A673 (cell line): ENCODE data around the gene TRAPPC2L. TPM values are rescaled to one million over a fixed set of nuclear protein-coding genes. Genes with fewer than 3 reads are reported as not detected.

ENCODE experiments used
- BruUV-seq: library from RNA; stranded (reverse); fragments of 400-500 nt; replicated peaks from 2 replicates; lab custom pipeline; 2021; lab: Mats Ljungman, UMichigan
- CTCF ChIA-PET: fragments of 300-600 bp; sonication (Branson Sonifier 250); formaldehyde crosslinking; loops from one replicate; lab custom pipeline; 2022; ENCODE audit warnings: antibody characterized with exemption; lab: Charles Lee
- POLR2A ChIA-PET: fragments of 300-600 bp; sonication (Branson Sonifier 250); formaldehyde crosslinking; loops from one replicate; lab custom pipeline; 2022; ENCODE audit warnings: antibody characterized with exemption; ENCODE audit not compliant: low non-redundant PET; lab: Charles Lee
- DNase-seq: peaks from one replicate; pipeline ENCODE4 v3.0.0-alpha.2; 2015; ENCODE audit warnings: low spot score
- H3K27ac ChIP-seq: fragments of 200-600 bp; sonication (generic); 2 replicates; pipeline ENCODE4 v1.5.1; 2016; ENCODE audit warnings: mixed run types, low read depth, mild to moderate bottlenecking, mixed read lengths, antibody characterized with exemption, low read length; ENCODE audit not compliant: poor library complexity, severe bottlenecking
- H3K27me3 ChIP-seq: fragments of 200-600 bp; sonication (generic); replicated peaks from 2 replicates; pipeline ENCODE4 v1.6.1; 2017; ENCODE audit warnings: mixed run types, low read depth, mild to moderate bottlenecking, mixed read lengths, antibody characterized with exemption, low read length; ENCODE audit not compliant: insufficient read depth, poor library complexity
- H3K36me3 ChIP-seq: fragments of 200-600 bp; sonication (generic); 2 replicates; pipeline ENCODE4 v1.6.1; 2016; ENCODE audit warnings: mixed run types, mild to moderate bottlenecking, mixed read lengths, antibody characterized with exemption, low read length; ENCODE audit not compliant: insufficient read depth, poor library complexity, severe bottlenecking
- H3K4me1 ChIP-seq: fragments of 200-600 bp; sonication (generic); 2 replicates; pipeline ENCODE4 v1.6.1; 2017; ENCODE audit warnings: mixed run types, mild to moderate bottlenecking, mixed read lengths, antibody characterized with exemption, low read length; ENCODE audit not compliant: insufficient read depth, poor library complexity, severe bottlenecking
- H3K4me3 ChIP-seq: fragments of 200-600 bp; sonication (generic); 2 replicates; pipeline ENCODE4 v1.5.1; 2016; ENCODE audit warnings: low read depth, mixed run types, mild to moderate bottlenecking, mixed read lengths, low read length; ENCODE audit not compliant: poor library complexity, severe bottlenecking
- H3K9me3 ChIP-seq: fragments of 200-600 bp; sonication (generic); 2 replicates; pipeline ENCODE4 v1.6.1; 2016; ENCODE audit warnings: mixed run types, low read depth, mild to moderate bottlenecking, mixed read lengths, antibody characterized with exemption, low read length; ENCODE audit not compliant: poor library complexity, severe bottlenecking
- CTCF ChIP-seq: fragments of 300-800, 200-600 bp; sonication (generic); conservative IDR thresholded peaks from 2 replicates; pipeline ENCODE4 v1.5.1; 2017; ENCODE audit warnings: low read depth, mild to moderate bottlenecking, antibody characterized with exemption, low read length, moderate library complexity, mixed read lengths
- EZH2 ChIP-seq: fragments of 200-600 bp; sonication (generic); IDR thresholded peaks from 2 replicates; pipeline ENCODE4 v1.6.1; 2017; ENCODE audit warnings: borderline replicate concordance, low read depth, mild to moderate bottlenecking, mixed read lengths, antibody characterized with exemption, low read length; ENCODE audit not compliant: poor library complexity, severe bottlenecking
- intact Hi-C: fragments of 100-400 bp; cut with micrococcal nuclease; formaldehyde crosslinking; loops from one replicate; pipeline ENCODE4 v1.10.0; 2022; ENCODE audit not compliant: unreplicated experiment
- total RNA-seq: library from RNA; stranded (reverse); gene quantifications from 2 replicates; pipeline ENCODE4 v1.2.3, GENCODE V29; 2021

TRAPPC2L gene
- total RNA-seq, 1 experiment from 2014 or later: 98.6 TPM

GRCh38 chr16:88911946-88912310, 55.0 kb downstream of the TRAPPC2L start:
- ChIA-PET POLR2A (no interaction called here), CTCF (no interaction called here)
- Histone ChIP-seq H3K4me1 (peaks cover 8% of the 10 kb centered on the region), H3K4me3 (no peak overlapping the region), H3K36me3 (no peaks in the 10 kb centered on the region), H3K9me3 (no peaks in the 10 kb centered on the region), H3K27ac (no peak overlapping the region), H3K27me3 (no peaks in the 10 kb centered on the region)
- DNase-seq: no peak
- TF ChIP-seq CTCF: no peak
- TF ChIP-seq EZH2: no peak
- no TSS peak for BruUV-seq
- intact Hi-C loops: no loop called here

Other genes starting within 250 kb of the TRAPPC2L start
- 0.28 TPM in 1 of 2 replicates, not detected in the other for gene IL17C, start 218.6 kb upstream of the TRAPPC2L start, total RNA-seq
- gene CYBA, start 206.1 kb upstream of the TRAPPC2L start, total RNA-seq: 44.7 and 53.6 TPM in 2 replicates
- gene MVD, start 194.0 kb upstream of the TRAPPC2L start, total RNA-seq: 127 and 131 TPM in 2 replicates
- not detected in 2 replicates for gene SNAI3, start 170.6 kb upstream of the TRAPPC2L start, total RNA-seq
- 32.3 and 36.3 TPM in 2 replicates for gene RNF166, start 150.7 kb upstream of the TRAPPC2L start, total RNA-seq
- 45.0 and 47.5 TPM in 2 replicates for gene CTU2, start 150.6 kb upstream of the TRAPPC2L start, total RNA-seq
- gene PIEZO1, start 71.9 kb upstream of the TRAPPC2L start, total RNA-seq: 174 and 182 TPM in 2 replicates
- gene CDT1, start 53.3 kb upstream of the TRAPPC2L start, total RNA-seq: 103 TPM in 2 replicates
- 129 and 134 TPM in 2 replicates for gene APRT, start 45.2 kb upstream of the TRAPPC2L start, total RNA-seq
- gene GALNS, start 180 bp upstream of the TRAPPC2L start, total RNA-seq: 54.8 and 60.6 TPM in 2 replicates
- gene PABPN1L, start 9.5 kb downstream of the TRAPPC2L start, total RNA-seq: not detected in 2 replicates
- 1.7 and 2.2 TPM in 2 replicates for gene CBFA2T3, start 120.1 kb downstream of the TRAPPC2L start, total RNA-seq
- gene ACSF3, start 236.7 kb downstream of the TRAPPC2L start, total RNA-seq: 27.7 and 37.0 TPM in 2 replicates